Jurkat, Clone E6-1 (cell line): ENCODE measurements around the gene C11orf54.

ENCODE experiments used
- DNase-seq: peaks from one replicate; pipeline ENCODE4 v3.0.0-alpha.2; 2011; ENCODE audit warnings: low read depth, low spot score
- H3K4me3 ChIP-seq: 2 replicates; pipeline ENCODE4 v1.5.1; 2011; ENCODE audit warnings: mild to moderate bottlenecking, low read length, control low read depth, moderate library complexity

C11orf54 gene

GRCh38 chr11:93804879-93805278 is 63.4 kb downstream of the C11orf54 start:
- no peak for DNase-seq

GRCh38 chr11:93807980-93808379 is 66.5 kb downstream of the C11orf54 start:
- DNase-seq = no peak
- no peak overlapping the region for H3K4me3 ChIP-seq

More at GRCh38 chr11:93804879-93805278, 63.4 kb downstream of the C11orf54 start:
- no peak overlapping the region for H3K4me3 ChIP-seq

- no peak for DNase-seq
- no peak overlapping the region for H3K4me3 ChIP-seq
These were observed 72.5 kb downstream of the C11orf54 start for GRCh38 chr11:93813974-93814373.
